HG03571 (cell line): ENCODE measurements around the gene LVRN.

Source experiments
- ATAC-seq: cut with Tn5 transposase; IDR thresholded peaks from one replicate; pipeline ENCODE4 v1.9.1; 2021; ENCODE audit not compliant: unreplicated experiment

The LVRN gene

DNA sequence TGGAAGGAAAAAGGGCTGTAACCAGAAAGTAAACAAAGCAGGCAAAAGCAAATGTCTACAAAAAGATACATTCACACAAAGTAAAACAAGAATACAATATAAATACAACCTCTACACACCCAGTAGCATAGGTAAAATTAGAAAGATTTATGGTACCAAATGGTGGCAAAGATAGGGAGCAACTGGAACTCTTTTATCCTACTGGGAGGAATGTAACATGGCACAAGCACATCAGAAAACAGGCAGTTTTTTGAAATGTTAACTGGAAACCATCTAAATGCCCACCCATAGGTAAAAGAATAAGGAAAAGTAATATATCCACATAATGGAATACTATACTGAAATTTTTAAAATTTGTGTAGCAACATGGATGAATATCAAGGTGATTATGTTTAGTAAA, 61.3 kb downstream of the LVRN start:
- ATAC-seq: no peak

DNA sequence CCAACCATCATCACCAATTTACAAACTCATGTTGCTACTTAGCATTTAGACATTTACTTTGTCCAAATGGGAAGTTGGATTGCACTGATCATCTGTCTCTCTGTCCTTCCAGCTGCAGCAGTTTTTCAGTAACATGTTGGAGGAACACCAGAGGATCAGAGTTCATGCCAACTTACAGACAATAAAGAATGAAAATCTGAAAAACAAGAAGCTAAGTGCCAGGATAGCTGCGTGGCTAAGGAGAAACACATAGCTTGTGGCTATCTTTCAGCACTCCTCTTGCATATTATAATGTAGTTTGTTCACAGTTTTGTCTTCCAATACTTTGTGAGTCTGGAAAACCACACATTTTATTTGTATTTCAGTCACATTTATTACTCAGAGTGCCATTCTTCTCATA, 63.6 kb downstream of the LVRN start:
- no peak for ATAC-seq

DNA sequence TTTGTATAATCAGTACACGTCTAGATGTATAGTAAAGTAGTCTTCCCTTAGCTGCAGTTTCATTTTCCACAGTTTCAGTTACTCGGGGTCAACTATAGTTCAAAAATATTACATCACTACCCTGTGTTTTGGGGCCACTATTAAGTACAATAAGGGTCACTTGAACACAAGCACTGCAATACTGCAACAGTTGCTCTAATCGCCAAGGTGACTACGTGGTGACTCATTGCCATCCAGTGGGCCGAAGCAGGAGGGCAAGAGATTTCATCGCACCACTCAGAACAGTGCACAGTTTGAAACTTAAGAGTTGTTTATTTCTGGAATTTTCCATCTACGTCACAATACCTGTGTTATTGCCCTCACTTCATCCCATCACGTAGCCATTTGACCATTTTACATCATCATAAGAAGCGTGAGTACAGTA, 69.8 kb downstream of the LVRN start, which contains the start of gene ARL14EPL:
Gene ARL14EPL, plus strand, starts transcription at position 379 of the 424 bp plus-strand sequence. CDS start 18,994 bp downstream, outside the sequence.
- ATAC-seq: peak; percentile 69

DNA sequence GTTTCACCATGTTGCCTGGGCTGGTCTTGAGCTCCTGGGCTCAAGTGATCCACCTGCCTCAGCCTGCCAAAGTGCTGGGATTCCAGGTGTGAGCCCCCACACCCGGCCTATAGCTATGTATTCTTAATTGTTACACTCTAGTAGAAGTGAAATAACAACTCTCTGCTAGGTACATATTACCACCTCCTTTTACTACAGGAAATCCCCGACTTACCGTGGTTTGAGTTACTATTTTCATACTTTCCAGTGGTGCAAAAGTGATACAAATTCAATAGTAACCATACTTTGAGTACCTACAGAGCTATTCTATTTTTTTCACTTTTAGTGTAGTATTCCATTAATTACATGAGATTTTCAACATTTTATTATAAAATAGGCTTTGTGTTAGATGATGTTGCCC, 70.7 kb downstream of the LVRN start:
- peak; percentile 55 for ATAC-seq

DNA sequence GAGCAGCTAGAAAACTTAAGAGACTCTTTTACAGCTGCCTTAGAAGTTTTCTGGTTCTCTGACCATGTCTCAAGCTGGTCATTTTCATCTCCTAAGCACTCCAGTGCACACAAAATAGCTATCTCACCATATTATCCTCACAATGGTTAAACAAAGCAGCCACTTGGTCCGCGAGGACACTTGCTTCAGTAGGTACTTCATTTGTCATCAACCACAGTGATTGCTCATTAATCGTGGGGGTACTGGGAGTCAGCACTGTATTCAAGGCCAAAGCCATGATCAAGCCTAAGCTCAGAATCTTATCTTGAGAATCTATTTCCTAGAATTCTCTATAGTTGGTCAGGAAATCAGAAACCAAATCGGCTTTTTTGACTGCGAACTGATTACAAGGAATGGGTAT, 72.8 kb downstream of the LVRN start:
- ATAC-seq: no peak

DNA sequence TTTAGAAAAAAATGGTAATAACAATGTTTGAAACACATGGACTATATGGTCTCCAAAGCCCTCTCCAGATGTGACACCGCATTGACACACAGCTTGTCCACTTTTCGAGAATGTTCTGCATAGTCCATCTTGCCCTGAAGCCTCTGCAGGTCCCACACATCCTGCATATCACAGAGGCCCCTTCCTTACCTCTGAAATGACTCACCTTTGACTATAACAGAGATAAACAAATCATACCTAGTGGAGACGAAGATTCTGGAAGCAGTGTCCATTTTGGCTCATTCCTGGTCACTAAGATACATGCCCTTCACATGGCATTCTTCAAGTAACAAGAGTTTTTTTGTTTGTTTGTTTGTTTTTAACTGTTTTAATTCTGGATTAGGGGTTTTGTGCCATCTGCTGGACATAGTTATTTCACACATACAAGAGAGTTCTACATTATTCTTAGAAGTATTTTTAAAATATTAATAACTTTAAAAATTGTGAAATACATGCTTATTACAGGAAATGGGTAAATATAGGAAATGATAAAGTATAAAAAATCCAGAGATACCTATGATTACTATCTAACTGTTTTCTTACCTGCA, 75.1 kb downstream of the LVRN start:
- ATAC-seq: no peak

DNA sequence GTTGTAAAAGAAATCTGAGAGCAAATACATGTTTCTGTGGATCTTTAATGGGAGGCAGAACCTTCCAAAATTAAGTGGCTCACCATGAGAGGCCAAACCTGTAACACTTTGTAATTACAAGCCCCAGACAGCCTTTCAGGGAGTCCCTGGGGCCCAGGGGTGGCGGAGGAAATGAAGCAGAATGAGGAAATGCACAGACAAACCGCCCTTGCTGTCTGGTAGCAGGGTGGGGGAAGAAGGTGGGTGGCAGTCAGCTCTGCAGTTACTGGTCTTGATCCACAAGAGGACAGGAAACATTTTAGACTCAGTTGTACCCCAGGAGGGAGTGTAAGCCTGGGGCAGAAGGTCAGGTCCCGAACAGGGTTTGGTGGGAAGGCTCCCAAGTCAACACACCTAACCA, 76.5 kb downstream of the LVRN start:
- ATAC-seq: peak; percentile 73

DNA sequence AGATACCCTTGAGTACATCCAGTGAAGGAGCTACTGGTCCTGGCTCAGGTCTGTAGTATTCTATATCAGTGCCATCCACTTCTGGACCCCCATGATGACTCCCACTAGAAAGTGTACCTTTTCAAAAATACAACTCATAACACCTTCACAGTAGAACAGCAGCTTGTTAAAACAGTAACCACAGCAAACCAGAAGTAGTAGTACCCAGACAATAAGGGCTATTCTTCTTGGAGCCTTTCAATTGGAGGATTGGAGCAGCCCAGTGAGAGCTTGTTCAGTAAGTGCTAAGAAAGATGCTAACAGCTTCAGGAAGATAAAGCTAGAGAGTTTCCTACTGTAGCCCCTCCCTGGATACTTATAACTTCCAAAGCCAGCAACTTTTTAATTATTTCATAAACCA, 80.1 kb downstream of the LVRN start:
- no peak for ATAC-seq

DNA sequence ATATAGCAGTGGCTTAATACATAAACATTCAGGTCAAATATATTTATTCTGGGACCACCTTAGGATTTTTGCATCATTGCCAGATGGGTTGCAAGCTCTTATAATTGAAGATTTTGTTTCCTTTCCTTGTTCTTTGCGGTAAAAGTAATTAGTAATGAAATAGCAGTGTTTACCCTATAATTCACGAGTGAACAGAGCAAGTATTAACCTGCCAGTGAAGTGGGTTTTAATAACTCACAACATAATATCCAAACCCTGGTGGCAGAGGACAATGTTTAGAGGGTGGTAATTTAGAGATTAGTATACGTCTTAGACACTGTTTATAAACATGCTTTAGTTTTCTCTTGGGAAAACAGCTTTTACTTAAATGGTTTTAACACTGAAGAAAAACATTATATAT, 81.8 kb downstream of the LVRN start:
- no peak for ATAC-seq

DNA sequence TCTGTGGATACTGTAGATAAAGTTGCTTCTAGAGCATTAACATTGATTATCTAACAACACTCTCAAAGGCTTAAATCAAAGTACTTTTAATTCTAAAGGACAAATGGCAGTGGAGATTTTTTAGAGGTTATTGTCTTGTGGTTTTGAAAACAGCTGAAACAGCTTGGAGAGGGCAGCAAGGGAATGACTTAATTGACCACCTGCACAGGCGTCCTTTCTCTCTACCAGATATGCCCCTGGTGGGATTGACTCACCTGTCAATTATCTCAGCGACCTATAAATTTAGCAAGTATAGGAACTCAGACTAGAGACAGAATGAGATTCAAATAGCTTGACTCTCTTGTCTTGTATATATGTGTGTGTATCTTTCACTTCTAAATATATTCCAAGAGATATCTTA, 83.5 kb downstream of the LVRN start:
- no peak for ATAC-seq

DNA sequence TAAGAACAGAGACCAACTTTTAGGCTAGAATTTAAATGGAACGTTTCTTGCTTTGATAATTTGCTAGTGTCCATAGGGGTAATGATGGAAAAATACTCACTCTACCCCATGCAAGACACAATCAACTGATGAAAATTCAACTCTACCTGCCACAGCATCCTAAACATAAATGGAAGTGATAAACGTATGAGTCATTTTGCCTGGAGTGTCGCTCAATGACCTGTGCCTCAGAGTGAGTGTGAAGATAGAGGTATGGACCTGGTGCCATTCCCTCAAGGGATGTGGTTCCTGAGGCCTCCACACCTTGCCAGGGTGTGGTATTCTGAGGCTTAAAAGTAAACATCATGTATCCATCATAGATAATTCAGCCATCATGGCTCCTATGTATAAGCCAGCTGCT, 84.0 kb downstream of the LVRN start:
- no peak for ATAC-seq

DNA sequence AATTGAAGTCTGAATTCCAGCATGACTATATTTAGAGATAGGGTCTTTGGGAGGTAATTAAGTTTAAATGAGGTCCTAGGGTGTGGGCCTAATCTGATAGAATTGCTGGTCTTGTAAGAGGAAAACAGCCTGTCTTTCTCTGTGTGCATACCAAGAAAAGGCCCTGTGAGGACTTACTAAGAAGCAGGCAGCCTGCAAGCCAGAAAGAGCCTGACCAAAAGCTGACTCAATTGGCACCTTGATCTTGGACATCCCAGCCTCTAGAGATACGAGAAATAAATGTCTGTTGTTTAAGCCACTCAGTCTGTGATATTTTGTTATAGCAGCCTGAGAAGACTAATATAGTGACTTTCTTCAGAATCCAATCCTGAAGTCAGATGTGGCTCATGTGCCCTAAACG, 84.5 kb downstream of the LVRN start:
- no peak for ATAC-seq

DNA sequence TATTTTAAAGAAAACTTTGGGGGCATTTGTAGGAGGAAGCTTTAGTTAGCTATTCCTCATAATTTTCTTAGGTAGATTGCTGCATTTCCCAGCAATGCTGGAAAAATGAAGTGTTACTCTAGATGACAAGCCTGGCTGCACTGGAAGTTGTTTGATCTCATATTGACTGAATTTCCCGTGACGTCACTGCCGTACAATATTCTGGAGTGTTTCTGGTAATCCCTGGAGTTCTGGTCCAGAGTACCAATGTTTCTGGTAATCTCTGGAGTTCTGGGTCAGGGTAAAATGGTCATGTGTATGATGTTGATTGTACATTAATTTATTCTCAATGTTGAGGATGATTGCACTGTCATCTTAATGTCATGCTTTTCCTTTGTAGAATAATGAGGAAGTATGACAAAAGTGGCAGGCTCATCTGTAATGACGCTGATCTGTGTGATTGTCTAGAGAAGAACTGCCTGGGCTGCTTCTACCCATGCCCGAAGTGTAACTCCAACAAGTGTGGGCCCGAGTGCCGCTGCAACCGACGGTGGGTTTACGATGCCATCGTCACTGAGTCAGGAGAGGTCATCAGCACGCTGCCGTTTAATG, 96.2 kb downstream of the LVRN start:
- ATAC-seq: no peak

DNA sequence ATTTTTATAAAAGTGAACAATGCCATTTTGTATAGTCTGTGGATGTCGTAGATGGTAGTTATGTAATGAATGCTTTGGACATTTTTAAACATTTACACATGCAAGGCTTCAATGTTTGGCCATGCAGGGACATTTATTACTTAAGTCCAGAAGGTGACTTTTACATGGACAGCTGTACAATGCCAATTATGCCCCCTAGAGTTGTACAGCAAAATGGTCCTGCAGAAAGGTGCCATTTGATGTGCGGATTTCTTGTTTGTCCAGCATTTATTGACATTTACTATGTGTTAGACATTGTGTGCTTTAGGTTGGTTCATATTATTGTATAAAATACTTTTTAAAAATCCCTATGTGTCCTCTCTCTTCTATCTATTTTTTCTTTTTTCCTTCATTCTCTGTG, 100.1 kb downstream of the LVRN start:
- no peak for ATAC-seq

DNA sequence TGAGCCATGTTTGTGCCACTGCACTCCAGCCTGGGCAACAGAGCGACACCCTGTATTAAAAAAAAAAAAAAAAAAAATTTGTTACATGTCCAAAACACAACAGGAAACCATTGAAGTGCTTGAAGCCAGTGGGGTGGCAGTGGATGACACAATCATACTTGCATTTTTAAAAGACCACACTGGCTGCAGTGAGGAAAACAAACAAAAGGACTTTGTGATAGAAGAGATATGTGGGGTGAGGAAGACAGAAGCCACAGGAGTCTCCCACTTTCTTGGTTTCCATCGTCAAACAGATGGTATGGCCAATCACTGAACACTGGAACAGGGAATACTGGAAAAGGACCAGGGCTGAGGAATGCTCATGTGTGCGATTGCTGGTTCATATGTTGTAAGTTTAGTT, 101.7 kb downstream of the LVRN start:
- no peak for ATAC-seq

DNA sequence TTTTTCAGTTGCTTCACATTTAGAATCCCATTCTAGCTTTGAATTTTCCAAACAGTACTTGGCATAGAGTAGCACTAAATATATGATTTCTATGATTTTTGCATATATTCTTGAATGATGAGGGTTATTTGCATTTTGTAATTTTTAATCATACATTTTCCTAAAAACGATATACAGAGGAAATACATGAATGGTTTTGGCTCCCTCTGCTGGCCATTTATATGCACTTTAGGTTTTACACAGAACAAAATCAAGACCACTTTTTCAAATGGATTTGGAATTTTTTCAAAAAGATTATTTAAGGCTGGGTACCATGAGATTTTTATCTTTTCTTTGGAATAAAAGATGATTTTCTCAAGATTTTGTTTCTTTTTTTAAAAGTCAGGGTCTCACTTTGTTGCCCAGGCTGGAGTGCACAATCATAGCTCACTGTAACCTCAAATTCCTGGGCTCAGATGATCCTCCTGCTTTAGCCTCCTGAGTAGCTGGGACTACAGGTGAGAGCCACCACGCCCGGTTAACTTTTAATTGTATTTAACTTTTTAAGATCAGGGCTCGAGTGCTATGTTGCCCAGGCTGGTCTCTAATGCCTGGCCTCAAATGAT, 105.9 kb downstream of the LVRN start:
- peak; percentile 50 for ATAC-seq

DNA sequence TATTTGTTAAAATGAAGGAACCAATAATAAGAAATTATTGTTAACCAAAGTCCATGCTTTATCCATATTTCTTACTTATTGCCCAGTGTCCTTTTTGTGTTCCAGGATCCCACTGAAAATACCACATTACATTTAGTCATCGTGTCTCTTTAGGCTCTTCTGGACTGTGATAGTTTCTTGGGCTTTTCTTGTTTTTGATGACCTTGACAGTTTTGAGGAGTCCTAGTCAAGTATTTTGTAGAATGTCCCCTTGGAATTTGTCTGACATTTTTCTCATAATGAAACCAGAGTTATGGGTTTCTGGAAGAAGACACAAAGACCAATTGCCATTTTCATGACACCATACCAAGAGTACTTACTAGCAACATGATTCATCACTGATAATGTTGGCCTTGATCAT, 108.9 kb downstream of the LVRN start:
- no peak for ATAC-seq

DNA sequence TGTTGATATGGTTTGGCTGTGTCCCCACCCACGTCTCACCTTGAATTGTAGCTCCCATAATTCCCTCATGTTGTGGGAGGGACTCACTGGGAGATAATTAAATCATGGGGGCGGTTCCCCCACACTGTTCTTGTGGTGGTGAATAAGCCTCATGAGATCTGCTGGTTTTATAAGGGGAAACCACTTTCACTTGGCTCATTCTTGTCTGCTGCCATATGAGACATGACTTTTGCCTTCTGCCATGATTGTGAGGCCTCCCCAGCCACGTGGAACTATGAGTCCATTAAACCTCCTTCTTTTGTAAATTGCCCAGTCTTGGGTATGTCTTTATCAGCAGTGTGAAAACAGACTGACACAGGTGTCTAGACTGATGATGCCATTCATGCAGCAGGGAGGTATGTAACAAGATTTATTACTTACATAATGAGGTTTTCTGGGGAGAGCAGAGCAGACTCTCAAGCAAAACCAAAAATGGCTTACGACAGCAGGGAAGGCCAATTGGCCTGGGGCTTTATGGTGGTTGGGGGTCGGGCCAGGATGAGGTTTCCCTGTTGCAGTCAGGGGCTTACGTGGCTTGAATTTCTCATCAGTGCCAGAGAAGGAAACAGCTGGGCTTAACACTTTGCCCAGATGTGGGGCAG, 113.0 kb downstream of the LVRN start:
- ATAC-seq: no peak

DNA sequence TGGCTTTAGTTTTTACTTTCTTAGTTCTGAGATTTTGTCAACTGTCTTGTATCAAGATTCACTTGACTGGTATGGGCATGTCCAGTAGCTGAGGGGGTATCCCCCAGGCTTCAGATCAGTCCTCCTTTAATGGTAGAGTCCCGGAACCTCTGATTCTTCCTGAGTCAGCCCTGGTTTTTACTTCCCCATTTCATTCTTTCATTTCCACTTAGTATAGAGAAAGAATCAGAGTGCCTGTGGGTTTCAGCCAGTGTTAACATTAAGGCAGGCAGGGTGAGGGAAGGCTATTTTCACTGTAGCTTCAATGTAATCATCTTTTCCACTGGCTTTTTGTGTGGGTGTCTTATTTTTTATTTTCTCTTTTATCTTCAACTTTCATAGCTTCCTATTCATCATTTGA, 114.2 kb downstream of the LVRN start:
- ATAC-seq: peak; percentile 99
